Testis (tissue), 3 donors: ENCODE results near the gene XXYLT1. TPM values are rescaled to one million over a fixed set of nuclear protein-coding genes. Genes with fewer than 3 reads are reported as not detected.

Source experiments
- DNase-seq: peaks from one replicate; pipeline ENCODE4 v3.0.0-alpha.2; 2019
- H3K27ac ChIP-seq, 2 donors: fragments of 200-600 bp; sonication (generic); one replicate each; pipeline ENCODE4 v1.5.1; 2019
- H3K27me3 ChIP-seq: fragments of 200-600 bp; sonication (generic); one replicate; pipeline ENCODE4 v1.5.1; 2019
- H3K36me3 ChIP-seq: fragments of 200-600 bp; sonication (generic); one replicate; pipeline ENCODE4 v1.5.1; 2017; ENCODE audit warnings: low read depth; ENCODE audit errors: missing control alignments
- H3K4me1 ChIP-seq: fragments of 200-600 bp; sonication (generic); one replicate; pipeline ENCODE4 v1.5.1; 2019
- H3K4me3 ChIP-seq, 2 donors: fragments of 200-600 bp; sonication (generic); one replicate each; pipeline ENCODE4 v1.5.1; 2017 to 2019
- H3K9me3 ChIP-seq: fragments of 200-600 bp; sonication (generic); one replicate; pipeline ENCODE4 v1.5.1; 2017
- POLR2A ChIP-seq: fragments of 450-650 bp; IDR thresholded peaks from one replicate; pipeline ENCODE4 v1.6.1; 2017; ENCODE audit warnings: antibody characterized with exemption, mild to moderate bottlenecking, moderate library complexity
- WGBS, 2 donors: methylation state at CpG; one replicate each; pipeline ENCODE4 v1.1.5; 2018; 5-methylcytosine and 5-hydroxymethylcytosine counted together
- intact Hi-C: fragments of 100-400 bp; cut with DNase I; formaldehyde crosslinking; loops from one replicate; pipeline ENCODE4 v1.15.1; 2023; ENCODE audit warnings: low total_unique reads
- polyA plus RNA-seq: library from polyadenylated mRNA; stranded (reverse); fragments of 350-450 nt; fragmentation: Illumina TruSeq; extraction: RNeasy Lipid Tissue Mini Kit (QIAGEN cat#74804); gene quantifications from one replicate; pipeline ENCODE4 v1.2.3, GENCODE V29; 2014; ENCODE audit warnings: low read depth, low replicate concordance; ENCODE audit not compliant: insufficient read depth
- total RNA-seq, 2 donors: library from RNA; depleted of rRNA; stranded (reverse); fragments of >200 nt; gene quantifications; one replicate each; pipeline ENCODE4 v1.2.3, GENCODE V29; 2016
- TF ChIP-seq, protein P1 (sequence below), 3 experiments: fragments of 450-650 bp in 2 of 3; fragments of 200-600 bp in 1 of 3; sonication (generic) in 1 of 3; IDR thresholded peaks; one replicate each; pipeline ENCODE4 v1.5.1; 2016 to 2019; ENCODE audit warnings: antibody characterized with exemption in 3 of 3, mild to moderate bottlenecking in 2 of 3, moderate library complexity in 1 of 3

The XXYLT1 gene
- total and polyA plus RNA-seq, 3 donors from 2014 or later, result 7.2 to 12.5 (median 11.1) TPM

DNA sequence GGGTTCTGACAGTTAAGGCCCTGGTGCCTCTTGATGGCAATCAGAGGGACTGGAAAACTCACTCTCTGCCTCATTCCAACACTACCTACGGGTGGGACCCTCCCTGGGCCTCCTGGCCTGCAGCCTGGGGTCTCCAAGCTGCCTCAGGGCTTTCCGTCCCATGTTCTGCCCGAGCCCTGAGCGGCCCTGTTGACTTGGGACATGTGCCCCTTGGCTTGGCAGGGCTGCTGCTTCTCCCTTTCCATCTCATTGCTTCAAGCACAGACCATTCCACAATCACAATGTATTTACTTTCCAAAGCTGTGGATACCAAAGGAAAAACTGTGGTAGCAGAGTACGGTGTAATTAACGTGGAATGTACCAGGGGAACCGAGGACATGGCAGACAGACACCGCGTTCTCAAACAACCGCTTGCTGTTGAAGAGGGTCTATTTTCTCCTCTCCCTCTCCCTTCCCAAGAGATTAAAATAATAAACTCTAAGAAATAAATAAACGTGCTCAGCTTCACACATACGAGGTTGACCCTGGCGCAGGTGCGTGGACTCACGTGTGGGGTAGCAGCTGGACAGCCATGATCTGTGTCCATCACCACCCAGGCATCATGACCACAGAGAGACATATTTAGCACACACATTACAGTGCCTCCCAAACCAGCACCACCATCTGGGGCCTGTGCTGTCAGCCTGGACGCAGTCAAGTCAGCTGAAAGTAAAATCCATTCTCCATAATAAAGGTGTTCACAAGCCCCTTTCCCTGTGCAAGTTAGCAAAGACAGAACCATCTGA, 172.0 kb downstream of the XXYLT1 start:
- Histone ChIP-seq H3K4me3 (no peak overlapping the region), H3K9me3 (no peaks in the 10 kb centered on the region), H3K27ac (no peak overlapping the region), H3K4me1 (no peaks in the 10 kb centered on the region), H3K27me3 (no peaks in the 10 kb centered on the region), H3K36me3 (no peaks in the 10 kb centered on the region)
- no peak for DNase-seq
- TF ChIP-seq POLR2A, result no peak
- TF ChIP-seq, protein P1, sequence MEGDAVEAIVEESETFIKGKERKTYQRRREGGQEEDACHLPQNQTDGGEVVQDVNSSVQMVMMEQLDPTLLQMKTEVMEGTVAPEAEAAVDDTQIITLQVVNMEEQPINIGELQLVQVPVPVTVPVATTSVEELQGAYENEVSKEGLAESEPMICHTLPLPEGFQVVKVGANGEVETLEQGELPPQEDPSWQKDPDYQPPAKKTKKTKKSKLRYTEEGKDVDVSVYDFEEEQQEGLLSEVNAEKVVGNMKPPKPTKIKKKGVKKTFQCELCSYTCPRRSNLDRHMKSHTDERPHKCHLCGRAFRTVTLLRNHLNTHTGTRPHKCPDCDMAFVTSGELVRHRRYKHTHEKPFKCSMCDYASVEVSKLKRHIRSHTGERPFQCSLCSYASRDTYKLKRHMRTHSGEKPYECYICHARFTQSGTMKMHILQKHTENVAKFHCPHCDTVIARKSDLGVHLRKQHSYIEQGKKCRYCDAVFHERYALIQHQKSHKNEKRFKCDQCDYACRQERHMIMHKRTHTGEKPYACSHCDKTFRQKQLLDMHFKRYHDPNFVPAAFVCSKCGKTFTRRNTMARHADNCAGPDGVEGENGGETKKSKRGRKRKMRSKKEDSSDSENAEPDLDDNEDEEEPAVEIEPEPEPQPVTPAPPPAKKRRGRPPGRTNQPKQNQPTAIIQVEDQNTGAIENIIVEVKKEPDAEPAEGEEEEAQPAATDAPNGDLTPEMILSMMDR (IDR thresholded peaks at IDR 0.05), result no peak
- intact Hi-C loops, result no loop called here
- WGBS, 2 donors, result 89 to 91% methylated on average over 16 of the region's 16 CpGs

DNA sequence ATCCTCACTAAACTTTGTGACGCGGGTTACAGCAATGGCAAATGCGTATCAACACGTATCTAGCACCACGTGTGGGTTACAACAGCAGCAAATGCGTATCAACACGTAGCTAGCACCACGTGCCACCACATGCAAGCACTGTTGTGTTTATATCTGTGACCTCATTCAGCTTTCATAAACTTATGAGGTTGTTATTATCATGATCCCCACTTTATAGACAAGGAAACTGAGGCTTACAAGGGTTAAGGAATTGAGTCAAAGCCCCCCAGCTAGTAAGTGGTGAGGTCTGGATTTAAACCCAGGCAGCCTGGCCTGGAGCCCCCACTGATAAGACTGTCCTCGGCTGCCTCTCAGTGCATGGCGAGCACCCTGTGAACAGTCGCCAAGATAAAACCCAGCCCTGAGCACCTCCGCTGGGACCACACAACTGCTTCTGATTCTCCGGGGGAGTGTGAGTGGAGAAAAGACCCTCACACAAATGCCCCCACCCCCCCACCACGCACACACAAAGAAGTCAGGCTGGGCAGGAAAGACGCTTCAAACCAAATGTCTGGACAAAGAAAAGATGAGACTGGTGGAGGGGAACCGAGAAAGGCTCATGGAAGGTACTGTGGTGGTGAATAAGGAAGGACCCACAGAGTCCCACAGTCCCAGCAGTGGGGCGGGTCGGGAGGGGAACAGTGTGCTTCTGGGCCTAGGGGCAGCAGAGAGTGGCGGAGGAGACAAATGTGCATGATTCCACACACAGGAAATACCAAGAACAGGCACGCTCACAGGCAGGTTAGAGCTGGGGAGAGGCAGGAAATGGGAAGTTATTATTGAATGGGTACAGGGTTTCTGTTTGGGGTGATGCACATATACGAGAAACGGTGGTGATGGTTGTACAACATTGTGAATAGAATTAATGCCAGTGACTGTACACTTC, 173.4 kb downstream of the XXYLT1 start:
- Histone ChIP-seq H3K27ac (no peak overlapping the region), H3K4me1 (no peaks in the 10 kb centered on the region), H3K4me3 (no peak overlapping the region), H3K36me3 (no peaks in the 10 kb centered on the region), H3K27me3 (no peaks in the 10 kb centered on the region), H3K9me3 (no peaks in the 10 kb centered on the region)
- DNase-seq, result no peak
- TF ChIP-seq, protein P1 (IDR thresholded peaks at IDR 0.05), result no peak
- TF ChIP-seq POLR2A, result no peak
- intact Hi-C loops, result no loop called here
- WGBS, 2 donors, result 80 to 85% methylated on average over 22 of the region's 22 CpGs

DNA sequence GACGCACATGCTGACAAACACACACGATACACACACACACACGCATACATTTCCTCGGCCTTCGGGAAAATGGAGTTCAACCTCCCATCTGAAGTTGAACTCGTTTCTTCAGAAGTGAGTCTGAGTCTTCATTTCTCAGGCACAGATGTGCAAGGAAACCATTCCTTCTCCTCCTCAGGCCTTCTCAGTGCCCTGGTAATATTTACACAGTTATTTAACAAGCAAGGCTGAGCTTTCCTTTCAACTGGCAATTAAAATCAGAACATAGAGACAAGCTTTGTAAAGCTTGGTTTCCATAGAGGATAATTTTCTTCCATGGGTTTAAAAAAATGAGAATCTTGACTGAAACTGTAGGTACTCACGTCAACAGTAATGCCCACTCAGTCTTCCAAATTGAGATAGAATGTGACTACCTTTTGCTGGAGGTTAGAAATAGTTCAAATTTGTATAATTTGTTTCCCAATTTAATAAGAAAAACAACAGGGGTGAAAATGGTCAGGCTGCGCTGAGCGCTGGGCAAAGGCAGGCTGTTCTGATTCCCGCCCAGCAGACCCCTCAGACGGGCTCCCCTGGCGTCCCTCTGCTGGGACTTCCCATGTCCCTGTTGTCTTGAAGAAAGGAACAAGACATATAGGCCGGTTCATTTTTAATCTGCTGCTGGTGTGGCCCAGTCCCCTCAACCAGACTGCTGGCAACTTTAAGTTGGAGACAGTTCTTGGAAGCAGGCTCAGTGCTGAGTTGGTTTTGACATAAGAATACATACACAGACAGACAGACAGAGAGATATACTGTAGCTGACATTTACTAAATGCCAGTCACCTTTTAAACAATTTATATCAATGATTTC, 174.3 kb downstream of the XXYLT1 start:
- H3K4me1 ChIP-seq, result no peaks in the 10 kb centered on the region
- no peak overlapping the region for H3K4me3 ChIP-seq
- 92 to 95% methylated on average over 13 of the region's 13 CpGs for WGBS, 2 donors
- H3K27me3 ChIP-seq, result no peaks in the 10 kb centered on the region
- no peaks in the 10 kb centered on the region for H3K36me3 ChIP-seq
- no peaks in the 10 kb centered on the region for H3K9me3 ChIP-seq
- no peak overlapping the region for H3K27ac ChIP-seq
- intact Hi-C loops, result no loop called here
- no peak for DNase-seq
- TF ChIP-seq POLR2A, result no peak
- TF ChIP-seq, protein P1 (IDR thresholded peaks at IDR 0.05), result no peak

DNA sequence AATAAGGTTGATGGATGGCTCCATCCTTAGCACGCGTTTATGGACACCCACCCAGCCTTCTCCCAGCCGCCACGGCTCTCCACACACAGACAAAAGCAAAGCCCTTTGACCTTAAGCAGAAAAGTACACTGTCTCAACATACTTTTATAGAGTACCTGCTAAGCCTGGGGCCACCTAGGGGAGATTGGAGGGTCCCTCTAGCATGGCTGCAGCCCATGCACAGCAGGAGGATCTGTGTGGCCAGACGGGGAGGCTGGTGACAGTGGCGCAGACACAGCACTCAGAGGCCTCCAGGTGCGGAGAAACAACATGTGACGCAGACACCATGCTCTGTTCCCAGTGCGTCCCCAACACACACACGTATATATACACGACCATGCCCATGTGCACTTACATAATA, 174.9 kb downstream of the XXYLT1 start:
- WGBS, 2 donors, result 95 to 96% methylated on average over 11 of the region's 11 CpGs
- intact Hi-C loops, result no loop called here
- Histone ChIP-seq H3K9me3 (no peaks in the 10 kb centered on the region), H3K4me1 (no peaks in the 10 kb centered on the region), H3K36me3 (no peaks in the 10 kb centered on the region), H3K27ac (no peak overlapping the region), H3K27me3 (no peaks in the 10 kb centered on the region), H3K4me3 (no peak overlapping the region)
- no peak for TF ChIP-seq POLR2A
- TF ChIP-seq, protein P1 (IDR thresholded peaks at IDR 0.05), result no peak
- no peak for DNase-seq
